GOT3 (cell line): Measurements from ENCODE around the gene ZNF679.
"Not testable (repeated sequence)": the region's sequence is repeated elsewhere in the genome, so short reads cannot be mapped to it uniquely, and the experiment has no call there.

Experiments used
- DNase-seq: peaks from one replicate; lab custom pipeline; 2025; ENCODE audit warnings: mixed read lengths; lab: John Stamatoyannopoulos, UW

ZNF679 gene

GRCh38 chr7:64228174-64228573, at the start of gene ZNF679:
Gene ZNF679 (plus strand): TSS chr7:64228474. CDS start chr7:64249118, 20,644 bp downstream.
- DNase-seq = not testable (repeated sequence)

- DNase-seq = no peak
These were observed 47.3 kb upstream of the ZNF679 start for GRCh38 chr7:64180989-64181388.

- DNase-seq = no peak
These were observed 46.7 kb upstream of the ZNF679 start for GRCh38 chr7:64181586-64181985.

- no peak for DNase-seq
These were observed 46.1 kb upstream of the ZNF679 start for GRCh38 chr7:64182036-64182790.

GRCh38 chr7:64183126-64183742, 45.0 kb upstream of the ZNF679 start:
- no peak for DNase-seq

GRCh38 chr7:64183827-64184372, 44.4 kb upstream of the ZNF679 start:
- DNase-seq = no peak

- no peak for DNase-seq
These were observed 43.9 kb upstream of the ZNF679 start for GRCh38 chr7:64184376-64184775.

- DNase-seq = no peak
These were observed 40.9 kb upstream of the ZNF679 start for GRCh38 chr7:64187408-64187807.

GRCh38 chr7:64192148-64192704, 36.0 kb upstream of the ZNF679 start:
- no peak for DNase-seq

GRCh38 chr7:64192775-64193174, 35.5 kb upstream of the ZNF679 start:
- DNase-seq = no peak

- no peak for DNase-seq
These were observed 21.4 kb upstream of the ZNF679 start, which contains the start of gene ZNF735 for GRCh38 chr7:64206903-64207302. Gene ZNF735 (plus strand): TSS chr7:64207203. CDS start chr7:64207203, 0 bp downstream.

- not testable (repeated sequence) for DNase-seq
These were observed 8.5 kb upstream of the ZNF679 start for GRCh38 chr7:64219710-64220298.

- no peak for DNase-seq
These were observed 4.9 kb upstream of the ZNF679 start for GRCh38 chr7:64223366-64223765.

GRCh38 chr7:64266341-64266919, 38.2 kb downstream of the ZNF679 start:
- DNase-seq = no peak

GRCh38 chr7:64277630-64278029, 49.4 kb downstream of the ZNF679 start:
- DNase-seq = no peak

GRCh38 chr7:64294701-64295420, 66.6 kb downstream of the ZNF679 start:
- DNase-seq = no peak

GRCh38 chr7:64297418-64297817, 69.1 kb downstream of the ZNF679 start:
- DNase-seq = not testable (repeated sequence)

- no peak for DNase-seq
These were observed 72.5 kb downstream of the ZNF679 start for GRCh38 chr7:64300641-64301405.

GRCh38 chr7:64307254-64308015, 79.2 kb downstream of the ZNF679 start:
- DNase-seq = no peak

GRCh38 chr7:64308016-64308270, 79.7 kb downstream of the ZNF679 start:
- DNase-seq = no peak
